HG02610 (cell line): Measurements from ENCODE around the gene AURKA.
"Not testable (repeated sequence)": the region's sequence is repeated elsewhere in the genome, so short reads cannot be mapped to it uniquely, and the experiment has no call there.

Experiments
- ATAC-seq: cut with Tn5 transposase; IDR thresholded peaks from one replicate; pipeline ENCODE4 v1.9.1; 2021; ENCODE audit warnings: mild to moderate bottlenecking, moderate library complexity; ENCODE audit not compliant: unreplicated experiment

The AURKA gene

GRCh38 chr20:56360133-56360907 lies 31.7 kb downstream of the AURKA start:
- ATAC-seq: no peak

- ATAC-seq: peak; percentile 22
These were observed 32.5 kb downstream of the AURKA start for GRCh38 chr20:56359212-56360132.

- peak; percentile 99 for ATAC-seq
These were observed 33.3 kb downstream of the AURKA start, which contains the start of gene FAM210B for GRCh38 chr20:56358600-56359211. FAM210B (plus strand) TSS chr20:56358974; CDS start chr20:56359006, 32 bp downstream.

- no peak for ATAC-seq
These were observed 33.9 kb downstream of the AURKA start for GRCh38 chr20:56358070-56358469.

- no peak for ATAC-seq
These were observed 38.7 kb downstream of the AURKA start for GRCh38 chr20:56353356-56353755.

- no peak for ATAC-seq
These were observed 39.5 kb downstream of the AURKA start for GRCh38 chr20:56352345-56353055.

GRCh38 chr20:56350842-56351241 lies 41.2 kb downstream of the AURKA start:
- ATAC-seq: no peak

- no peak for ATAC-seq
These were observed 43.3 kb downstream of the AURKA start for GRCh38 chr20:56348746-56349145.

- ATAC-seq: no peak
These were observed 43.7 kb downstream of the AURKA start for GRCh38 chr20:56348305-56348693.

- no peak for ATAC-seq
These were observed 44.2 kb downstream of the AURKA start for GRCh38 chr20:56347628-56348304.

GRCh38 chr20:56345911-56346310 lies 46.1 kb downstream of the AURKA start:
- no peak for ATAC-seq

GRCh38 chr20:56343861-56344381 lies 48.1 kb downstream of the AURKA start:
- ATAC-seq: no peak

- no peak for ATAC-seq
These were observed 49.2 kb downstream of the AURKA start for GRCh38 chr20:56342783-56343182.

GRCh38 chr20:56336709-56337108 lies 55.3 kb downstream of the AURKA start:
- ATAC-seq: not testable (repeated sequence)

- no peak for ATAC-seq
These were observed 63.2 kb downstream of the AURKA start for GRCh38 chr20:56328861-56329260.

- no peak for ATAC-seq
These were observed 67.2 kb downstream of the AURKA start for GRCh38 chr20:56324806-56325205.

GRCh38 chr20:56323656-56324055 lies 68.4 kb downstream of the AURKA start:
- ATAC-seq: no peak

- ATAC-seq: no peak
These were observed 68.8 kb downstream of the AURKA start for GRCh38 chr20:56323206-56323605.

- ATAC-seq: no peak
These were observed 69.3 kb downstream of the AURKA start for GRCh38 chr20:56322681-56323080.
